ENCODE data around the gene NBEAL2.
"Not testable (repeated sequence)": the region's sequence is repeated elsewhere in the genome, so short reads cannot be mapped to it uniquely, and the experiment has no call there.

NBEAL2 gene

GRCh38 chr3:47010111-47010712 is 30.7 kb downstream of the NBEAL2 start:
- DNase-seq = no peak

- no peak for DNase-seq
These were observed 31.4 kb downstream of the NBEAL2 start for GRCh38 chr3:47010910-47011309.

GRCh38 chr3:47011371-47011770 is 31.9 kb downstream of the NBEAL2 start:
- no peak for DNase-seq

- DNase-seq = peak in 9 of 58 donors; percentile 16 to 58 (median 28)
These were observed 33.1 kb downstream of the NBEAL2 start for GRCh38 chr3:47012342-47013230.

- no peak for DNase-seq
These were observed 33.8 kb downstream of the NBEAL2 start for GRCh38 chr3:47013231-47013630.

GRCh38 chr3:47014036-47014435 is 34.6 kb downstream of the NBEAL2 start:
- DNase-seq = no peak

GRCh38 chr3:47015151-47015550 is 35.7 kb downstream of the NBEAL2 start:
- no peak for DNase-seq

GRCh38 chr3:47016086-47016933 is 36.8 kb downstream of the NBEAL2 start:
- DNase-seq = no peak

GRCh38 chr3:47016934-47017435 is 37.5 kb downstream of the NBEAL2 start:
- DNase-seq = no peak

- DNase-seq = no peak
These were observed 38.2 kb downstream of the NBEAL2 start for GRCh38 chr3:47017504-47018268.

- DNase-seq = no peak
These were observed 38.8 kb downstream of the NBEAL2 start for GRCh38 chr3:47018269-47018611.

GRCh38 chr3:47019201-47019600 is 39.7 kb downstream of the NBEAL2 start:
- no peak for DNase-seq

GRCh38 chr3:47020311-47020710 is 40.8 kb downstream of the NBEAL2 start:
- no peak for DNase-seq

- DNase-seq = peak in 1 of 58 donors; percentile 29
These were observed 43.2 kb downstream of the NBEAL2 start for GRCh38 chr3:47022641-47023071.

- no peak for DNase-seq
These were observed 45.5 kb downstream of the NBEAL2 start for GRCh38 chr3:47024932-47025331.

- DNase-seq = not testable (repeated sequence)
These were observed 47.0 kb downstream of the NBEAL2 start for GRCh38 chr3:47026432-47026831.

- DNase-seq = no peak
These were observed 48.7 kb downstream of the NBEAL2 start for GRCh38 chr3:47028146-47028545.

GRCh38 chr3:47028667-47029066 is 49.2 kb downstream of the NBEAL2 start:
- DNase-seq = no peak

GRCh38 chr3:47031041-47031440 is 51.6 kb downstream of the NBEAL2 start:
- DNase-seq = not testable (repeated sequence)

GRCh38 chr3:47034868-47035489 is 55.5 kb downstream of the NBEAL2 start:
- peak in 8 of 58 donors; percentile 4 to 42 (median 17) for DNase-seq

Measured in anterior cingulate cortex (tissue), 58 donors.